Articular chondrocyte of knee joint (primary cell): ENCODE data around the gene ITSN2. TPM values are rescaled to one million over a fixed set of nuclear protein-coding genes. Genes with fewer than 3 reads are reported as not detected.

Source experiments
- small RNA-seq: library from RNA; depleted of rRNA; stranded (forward); fragments of <200 nt; gene quantifications from one replicate; pipeline ENCODE3, GENCODE V24; 2012
- total RNA-seq: library from RNA; depleted of rRNA; stranded (reverse); fragments of >200 nt; gene quantifications from 2 replicates; pipeline ENCODE4 v1.2.3, GENCODE V29; 2012

The ITSN2 gene
- total RNA-seq, result 43.6 and 44.8 TPM in 2 replicates

GRCh38 chr2:24360050-24360962 is at the start of gene ITSN2:
ITSN2 (minus strand) TSS chr2:24360536; CDS start chr2:24328082, 32,454 bp downstream.

DNA sequence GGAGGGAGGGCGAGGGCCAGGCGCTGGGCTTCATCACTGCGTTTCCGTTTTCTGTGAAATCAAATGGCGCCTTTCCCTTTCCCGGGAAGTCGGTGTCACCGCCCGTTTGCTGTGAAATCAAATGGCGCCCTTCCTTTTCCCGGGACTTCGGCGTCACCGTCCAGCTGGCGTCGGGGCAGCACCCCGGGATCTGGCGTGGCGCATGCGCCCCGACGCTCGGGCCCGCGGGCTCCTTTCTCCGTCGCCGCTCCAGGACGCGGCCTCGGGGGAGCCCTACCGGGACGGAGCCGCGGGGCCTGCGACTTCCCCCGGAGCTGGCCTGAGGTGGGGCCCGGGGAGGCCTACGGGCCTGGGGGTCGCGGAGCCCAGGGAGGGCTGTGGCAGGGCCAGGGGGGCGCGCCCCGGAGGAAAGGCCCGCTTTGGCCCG is 185.5 kb downstream of the ITSN2 start, which contains the start of gene FAM228A:
Gene FAM228A, plus strand, starts transcription at position 203 of the 427 bp plus-strand sequence. CDS start 428 bp downstream, outside the sequence.

Small RNA genes lying within 50 kb of the gene (small RNA-seq; reads per million reads assigned to genes)
- gene HMGN2P20 (not detected), gene RF00602 (not detected)

Other genes starting within 250 kb of the ITSN2 start
- 0.52 and 0.65 TPM in 2 replicates for gene PFN4, start 237.2 kb downstream of the ITSN2 start, total RNA-seq
- 17.9 and 21.4 TPM in 2 replicates for gene FAM228B, start 237.1 kb downstream of the ITSN2 start, total RNA-seq
- gene FAM228A, start 185.5 kb downstream of the ITSN2 start, total RNA-seq, result 0.43 and 0.65 TPM in 2 replicates
- gene NCOA1, start 130.7 kb upstream of the ITSN2 start, total RNA-seq, result 29.2 and 29.8 TPM in 2 replicates